ENCODE measurements around the gene SYNE1. TPM values are rescaled to one million over a fixed set of nuclear protein-coding genes. Genes with fewer than 3 reads are reported as not detected.

The SYNE1 gene
- total RNA-seq, 4 donors from 2014 or later: 120 to 163 (median 137) TPM

DNA sequence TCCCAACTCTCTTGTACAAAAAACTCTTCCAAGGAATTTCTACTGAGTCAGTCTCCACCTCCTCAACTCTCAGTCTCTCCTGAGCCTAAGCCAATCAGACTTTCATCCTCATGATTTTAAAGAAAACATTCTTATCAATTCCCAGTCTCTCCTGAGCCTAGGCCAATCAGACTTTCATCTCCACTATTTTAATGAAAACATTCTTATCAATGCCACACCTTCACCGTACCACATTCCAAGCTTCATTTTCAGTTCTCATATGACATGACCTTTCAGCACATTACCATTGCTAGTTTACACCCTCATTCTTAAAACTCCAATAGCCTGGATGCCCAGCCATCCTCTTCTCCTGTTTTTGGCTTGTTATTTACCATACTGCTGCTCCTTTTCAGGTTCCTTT is 42.5 kb downstream of the SYNE1 start:
- H3K27ac ChIP-seq: peak overlapping the region in 1 of 4 donors; percentile 16
- DNase-seq (ENCODE audit: low spot score in 2 of 2): no peak

GRCh38 chr6:152588456-152588855 is 48.7 kb downstream of the SYNE1 start:
- Histone ChIP-seq H3K36me3 (no peaks in the 10 kb centered on the region), H3K9me3 (peaks cover 0 to 9% (median 0%) of the 10 kb centered on the region in 4 donors), H3K27ac (no peak overlapping the region), H3K4me1 (no peaks in the 10 kb centered on the region), H3K27me3 (no peaks in the 10 kb centered on the region), H3K4me3 (no peak overlapping the region)
- DNase-seq (ENCODE audit: low spot score in 2 of 2): no peak
- TF ChIP-seq CTCF (IDR thresholded peaks at IDR 0.05): no peak
- no peak for TF ChIP-seq EP300 (IDR thresholded peaks at IDR 0.05)
- 72 to 82% methylated on average over 1 of the region's 1 CpG for WGBS, 2 donors

More for the DNA sequence above, 42.5 kb downstream of the SYNE1 start:
- Histone ChIP-seq H3K27me3 (no peaks in the 10 kb centered on the region), H3K4me3 (no peak overlapping the region), H3K36me3 (no peaks in the 10 kb centered on the region), H3K9me3 (peaks cover 0 to 9% (median 0%) of the 10 kb centered on the region in 4 donors), H3K4me1 (peaks cover 0 to 9% (median 0%) of the 10 kb centered on the region in 4 donors)
- TF ChIP-seq POLR2A (IDR thresholded peaks at IDR 0.05) (no peak), EP300 (IDR thresholded peaks at IDR 0.05) (no peak)
- WGBS, 2 donors: 78 to 88% methylated on average over 1 of the region's 1 CpG

DNA sequence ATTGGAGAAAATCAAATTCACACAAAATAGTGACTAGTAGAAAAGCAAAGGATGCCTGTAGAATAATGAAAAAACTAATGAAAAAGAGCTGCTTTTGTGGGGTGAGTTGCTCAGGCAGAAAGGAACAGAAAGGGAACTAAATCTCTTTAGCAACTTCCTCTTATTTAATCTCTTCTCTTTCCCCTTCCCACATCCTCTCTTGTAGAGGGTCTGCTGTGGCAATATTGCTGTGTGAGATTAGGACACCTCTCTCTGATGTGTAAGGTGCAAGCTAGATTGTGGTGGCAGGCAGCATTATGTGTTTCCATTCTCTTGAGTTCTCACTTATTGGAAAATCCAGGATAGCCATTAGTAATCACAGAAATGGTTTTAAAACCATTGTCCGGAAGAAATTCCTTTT is 49.7 kb downstream of the SYNE1 start:
- no peak for DNase-seq (ENCODE audit: low spot score in 2 of 2)
- no peaks in the 10 kb centered on the region for H3K4me1 ChIP-seq
- no peak overlapping the region for H3K4me3 ChIP-seq
- no peak for TF ChIP-seq CTCF (IDR thresholded peaks at IDR 0.05)
- no peak for TF ChIP-seq POLR2A (IDR thresholded peaks at IDR 0.05)
- no peak for TF ChIP-seq EP300 (IDR thresholded peaks at IDR 0.05)
- no peaks in the 10 kb centered on the region for H3K27me3 ChIP-seq
- peaks cover 0 to 9% (median 0%) of the 10 kb centered on the region in 4 donors for H3K9me3 ChIP-seq
- no peaks in the 10 kb centered on the region for H3K36me3 ChIP-seq
- 86 to 94% methylated on average over 1 of the region's 1 CpG for WGBS, 2 donors
- H3K27ac ChIP-seq: no peak overlapping the region

DNA sequence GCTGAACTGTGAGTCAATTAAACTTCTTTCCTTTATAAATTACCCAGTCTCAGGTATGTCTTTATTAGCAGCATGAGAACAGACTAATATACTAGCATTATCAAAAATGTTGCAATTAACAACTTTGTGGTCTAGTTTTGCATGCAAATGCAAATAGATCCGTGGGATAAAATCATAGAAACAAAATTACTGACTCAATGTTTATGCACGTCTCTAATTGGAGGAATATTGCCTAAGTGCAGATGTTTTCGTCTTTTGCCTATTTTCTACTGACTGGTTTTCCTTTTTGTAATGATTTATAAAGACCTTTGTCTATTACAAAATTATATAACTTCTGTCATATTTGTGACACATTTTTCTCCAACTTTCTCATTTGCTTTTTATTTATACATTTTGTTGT is 51.9 kb downstream of the SYNE1 start:
- TF ChIP-seq EP300 (IDR thresholded peaks at IDR 0.05) (no peak), CTCF (IDR thresholded peaks at IDR 0.05) (no peak), POLR2A (IDR thresholded peaks at IDR 0.05) (no peak)
- DNase-seq (ENCODE audit: low spot score in 2 of 2): no peak
- Histone ChIP-seq H3K9me3 (no peaks in the 10 kb centered on the region), H3K4me3 (no peak overlapping the region), H3K4me1 (no peaks in the 10 kb centered on the region), H3K36me3 (no peaks in the 10 kb centered on the region), H3K27ac (no peak overlapping the region), H3K27me3 (no peaks in the 10 kb centered on the region)
- 86 to 88% methylated on average over 3 of the region's 3 CpGs for WGBS, 2 donors

DNA sequence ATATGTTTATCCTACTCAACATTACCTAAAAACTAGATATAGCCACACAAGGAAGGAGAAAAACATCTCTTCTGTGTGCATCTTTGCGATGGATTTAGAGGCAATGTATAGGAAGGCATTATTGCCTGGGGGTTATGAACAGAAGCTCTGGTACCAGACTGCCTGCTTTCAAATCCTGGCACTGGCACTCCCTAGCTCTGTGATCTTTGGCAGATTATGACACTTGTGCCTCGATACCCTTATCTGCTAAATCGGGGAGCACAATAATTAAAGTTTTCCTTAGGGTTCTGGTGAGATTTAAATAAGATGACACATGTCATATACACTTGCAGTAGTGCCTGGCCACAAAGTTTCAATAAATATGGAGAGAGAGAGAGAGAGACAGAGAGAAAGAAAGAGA is 53.3 kb downstream of the SYNE1 start:
- Histone ChIP-seq H3K27me3 (no peaks in the 10 kb centered on the region), H3K36me3 (no peaks in the 10 kb centered on the region), H3K4me1 (no peaks in the 10 kb centered on the region), H3K4me3 (no peak overlapping the region), H3K27ac (no peak overlapping the region), H3K9me3 (no peaks in the 10 kb centered on the region)
- no peak for DNase-seq (ENCODE audit: low spot score in 2 of 2)
- WGBS, 2 donors: 84 to 96% methylated on average over 3 of the region's 3 CpGs
- no peak for TF ChIP-seq CTCF (IDR thresholded peaks at IDR 0.05)

GRCh38 chr6:152576525-152576924 is 60.6 kb downstream of the SYNE1 start:
- no peak for TF ChIP-seq POLR2A (IDR thresholded peaks at IDR 0.05)
- no peak for TF ChIP-seq CTCF (IDR thresholded peaks at IDR 0.05)
- no peak for TF ChIP-seq EP300 (IDR thresholded peaks at IDR 0.05)
- 67 to 73% methylated on average over 1 of the region's 1 CpG for whole genome bisulfite sequencing, 2 donors
- Histone ChIP-seq H3K4me1 (peaks cover 0 to 32% (median 2%) of the 10 kb centered on the region in 4 donors), H3K4me3 (no peak overlapping the region), H3K36me3 (no peaks in the 10 kb centered on the region), H3K27ac (peak overlapping the region in 1 of 4 donors; percentile 42), H3K27me3 (no peaks in the 10 kb centered on the region), H3K9me3 (no peaks in the 10 kb centered on the region)
- DNase-seq (ENCODE audit: low spot score in 2 of 2): no peak
